HCT116 (cell line): Measurements from ENCODE around the gene STAU1. TPM values are rescaled to one million over a fixed set of nuclear protein-coding genes. Genes with fewer than 3 reads are reported as not detected.
A peak's percentile ranks its signal among the peaks of the same experiment; 100 is the strongest.

ENCODE experiments used
- ATAC-seq: fragments of 200-7000 bp; cut with Tn5 transposase; 2 replicates; pipeline ENCODE4 v1.9.1; 2020; ENCODE audit warnings: mild to moderate bottlenecking, moderate library complexity
- BruUV-seq: library from RNA; stranded (reverse); fragments of 400-500 nt; replicated peaks from 2 replicates; lab custom pipeline; 2021; lab: Mats Ljungman, UMichigan
- CTCF ChIA-PET: fragments of 300-600 bp; sonication (Branson Sonifier 250); formaldehyde crosslinking; loops from one replicate; lab custom pipeline; 2021; ENCODE audit warnings: antibody characterized with exemption; lab: Charles Lee
- POLR2A ChIA-PET: fragments of 300-600, 350-600 bp; sonication (Branson Sonifier 250); formaldehyde crosslinking; loops from one replicate; lab custom pipeline; 2021; ENCODE audit warnings: antibody characterized with exemption; lab: Charles Lee
- RAD21 ChIA-PET, 2 experiments: fragments of 300-600 bp; sonication (Branson Sonifier 250); formaldehyde crosslinking; loops; one replicate each; lab custom pipeline; 2023; ENCODE audit warnings: low total read pairs in 2 of 2; ENCODE audit not compliant: uncharacterized antibody in 2 of 2, unreplicated experiment in 2 of 2, low non-redundant PET in 1 of 2; lab: Charles Lee
- DNase-seq: peaks from one replicate; pipeline ENCODE4 v3.0.0-alpha.2; 2010; ENCODE audit warnings: low read depth, low spot score
- H2AFZ ChIP-seq: fragments of 200-600 bp; shearing (Covaris generic), sonication (generic); 2 replicates; pipeline ENCODE4 v1.6.1; 2017; ENCODE audit warnings: low read depth, mixed run types, mixed read lengths, antibody characterized with exemption, low read length; ENCODE audit not compliant: poor library complexity, severe bottlenecking
- H3K27ac ChIP-seq: 2 replicates; pipeline ENCODE4 v1.5.1; 2012; ENCODE audit warnings: low read depth, low read length
- H3K27me3 ChIP-seq: fragments of 200-600 bp; sonication (generic); 2 replicates; pipeline ENCODE4 v1.6.1; 2016; ENCODE audit warnings: mixed run types, low read length, mixed read lengths; ENCODE audit not compliant: insufficient read depth
- H3K36me3 ChIP-seq, 2 experiments: fragments of 200-500 bp in 1 of 2; fragments of 200-600 bp in 1 of 2; sonication (Bioruptor generic) in 1 of 2; sonication (generic) in 1 of 2; 2 replicates each; pipeline versions ENCODE4 v1.5.1 to v1.6.1; 2014 to 2016; ENCODE audit warnings: low read length in 2 of 2, inconsistent platforms in 1 of 2, mixed read lengths in 1 of 2, mixed run types in 1 of 2; ENCODE audit not compliant: insufficient read depth in 2 of 2, control insufficient read depth in 1 of 2
- H3K4me1 ChIP-seq, 2 experiments: fragments of 200-600 bp in 1 of 2; sonication (generic) in 1 of 2; 2 replicates each; pipeline versions ENCODE4 v1.5.1 to v1.6.1; 2012 to 2017; ENCODE audit warnings: low read length in 2 of 2, inconsistent platforms in 1 of 2, mild to moderate bottlenecking in 1 of 2, mixed read lengths in 1 of 2, mixed run types in 1 of 2, moderate library complexity in 1 of 2; ENCODE audit not compliant: insufficient read depth in 2 of 2, control insufficient read depth in 1 of 2
- H3K4me2 ChIP-seq: fragments of 200-600 bp; sonication (generic); 2 replicates; pipeline ENCODE4 v1.6.1; 2017; ENCODE audit warnings: mixed run types, low read length, mixed read lengths
- H3K4me3 ChIP-seq, 2 experiments: fragments of 200-600 bp in 1 of 2; sonication (generic) in 1 of 2; replicated peaks in 1 of 2; 2 replicates each; pipeline ENCODE4 v1.5.1; 2011 to 2016; ENCODE audit warnings: low read length in 2 of 2, control low read depth in 1 of 2, low read depth in 1 of 2, mild to moderate bottlenecking in 1 of 2, mixed read lengths in 1 of 2, mixed run types in 1 of 2
- H3K79me2 ChIP-seq: fragments of 200-600 bp; sonication (generic); 2 replicates; pipeline ENCODE4 v1.6.1; 2017; ENCODE audit warnings: mild to moderate bottlenecking, mixed run types, low read length, moderate library complexity, mixed read lengths; ENCODE audit not compliant: insufficient read depth
- H3K9ac ChIP-seq: fragments of 200-600 bp; sonication (generic); 2 replicates; pipeline ENCODE4 v1.6.1; 2016; ENCODE audit warnings: low read length, mixed read lengths
- H3K9me2 ChIP-seq: fragments of 200-600 bp; sonication (generic), shearing (Covaris generic); 2 replicates; pipeline ENCODE4 v1.6.1; 2017; ENCODE audit warnings: mixed run types, mild to moderate bottlenecking, moderate library complexity; ENCODE audit not compliant: insufficient read depth
- H3K9me3 ChIP-seq, 2 experiments: fragments of 200-500 bp in 1 of 2; fragments of 200-600 bp in 1 of 2; sonication (Bioruptor generic) in 1 of 2; sonication (generic) in 1 of 2; 2 replicates each; pipeline ENCODE4 v1.6.1; 2014 to 2017; ENCODE audit warnings: low read length in 2 of 2, mixed read lengths in 2 of 2, inconsistent platforms in 1 of 2, low read depth in 1 of 2, mild to moderate bottlenecking in 1 of 2, mixed run types in 1 of 2, moderate library complexity in 1 of 2; ENCODE audit not compliant: control insufficient read depth in 1 of 2, insufficient read depth in 1 of 2
- H4K20me1 ChIP-seq: fragments of 200-600 bp; sonication (generic), shearing (Covaris generic); 2 replicates; pipeline ENCODE4 v1.6.1; 2017; ENCODE audit warnings: mixed run types, mild to moderate bottlenecking, moderate library complexity; ENCODE audit not compliant: insufficient read depth
- ATF3 ChIP-seq: IDR thresholded peaks from 2 replicates; pipeline ENCODE4 v1.6.1; 2012
- CBX3 ChIP-seq: IDR thresholded peaks from 2 replicates; pipeline ENCODE4 v1.6.1; 2012; ENCODE audit warnings: low read depth
- CEBPB ChIP-seq: IDR thresholded peaks from 2 replicates; pipeline ENCODE4 v1.6.1; 2012; ENCODE audit warnings: low read depth
- EGR1 ChIP-seq: IDR thresholded peaks from 2 replicates; pipeline ENCODE4 v1.6.1; 2012; ENCODE audit warnings: low read depth
- ELF1 ChIP-seq: IDR thresholded peaks from 2 replicates; pipeline ENCODE4 v1.6.1; 2012; ENCODE audit warnings: low read depth, borderline replicate concordance
- EZH2 ChIP-seq: fragments of 200-600 bp; sonication (generic); IDR thresholded peaks from 2 replicates; pipeline ENCODE4 v1.6.1; 2017; ENCODE audit warnings: antibody characterized with exemption, mixed run types
- EZH2phosphoT487 ChIP-seq: fragments of 200-600 bp; IDR thresholded peaks from 2 replicates; pipeline ENCODE4 v1.6.1; 2018; ENCODE audit warnings: antibody characterized with exemption, borderline replicate concordance
- JUND ChIP-seq: IDR thresholded peaks from 2 replicates; pipeline ENCODE4 v1.6.1; 2012
- MAX ChIP-seq: IDR thresholded peaks from 2 replicates; pipeline ENCODE4 v1.6.1; 2012
- POLR2AphosphoS5 ChIP-seq: IDR thresholded peaks from 2 replicates; pipeline ENCODE4 v1.6.1; 2011; ENCODE audit warnings: mild to moderate bottlenecking, low read depth, low read length, moderate library complexity
- RAD21 ChIP-seq: IDR thresholded peaks from 2 replicates; pipeline ENCODE4 v1.6.1; 2012; ENCODE audit warnings: low read depth, mild to moderate bottlenecking
- SRF ChIP-seq: IDR thresholded peaks from 2 replicates; pipeline ENCODE4 v1.6.1; 2012; ENCODE audit warnings: low read depth
- YY1 ChIP-seq: IDR thresholded peaks from 2 replicates; pipeline ENCODE4 v1.6.1; 2011; ENCODE audit warnings: low read length, low read depth, moderate library complexity, mild to moderate bottlenecking; ENCODE audit not compliant: insufficient replicate concordance; ENCODE audit errors: extremely low read depth
- ZBTB33 ChIP-seq: IDR thresholded peaks from 2 replicates; pipeline ENCODE4 v1.6.1; 2011; ENCODE audit warnings: mild to moderate bottlenecking, low read length, moderate library complexity; ENCODE audit not compliant: insufficient replicate concordance; ENCODE audit errors: extremely low read depth
- ZFX ChIP-seq: fragments of 450-650 bp; IDR thresholded peaks from 2 replicates; pipeline ENCODE4 v1.6.1; 2017
- ZNF274 ChIP-seq: fragments of 200-500 bp; sonication (Bioruptor generic); IDR thresholded peaks from 2 replicates; pipeline ENCODE4 v1.6.1; 2014; ENCODE audit warnings: mild to moderate bottlenecking, low read depth, low read length, inconsistent platforms
- intact Hi-C: fragments of 100-400 bp; cut with micrococcal nuclease; formaldehyde crosslinking; loops from 2 replicates; pipeline ENCODE4 v1.10.0; 2022
- total RNA-seq: library from RNA; stranded (reverse); gene quantifications from one replicate; pipeline ENCODE4 v1.2.1, GENCODE V29; 2021; ENCODE audit not compliant: unreplicated experiment

Gene STAU1
- total RNA-seq, 1 experiment from 2014 or later: 90.3 TPM

- ChIA-PET CTCF (no interaction called here), POLR2A (no interaction called here)
Measured at GRCh38 chr20:49172413-49172812, 15.7 kb downstream of the STAU1 start.

More at GRCh38 chr20:49172413-49172812, 15.7 kb downstream of the STAU1 start:
- no peak overlapping the region for H3K9ac ChIP-seq
- H3K27me3 ChIP-seq: no peaks in the 10 kb centered on the region
- no peaks in the 10 kb centered on the region for H3K9me3 ChIP-seq
- H2AFZ ChIP-seq: no peak overlapping the region
- H3K36me3 ChIP-seq: peaks cover 4 to 14% of the 10 kb centered on the region in 2 experiments; a peak in 3 of 4 replicates
- ATAC-seq (no peak), DNase-seq (no peak)
- H3K9me2 ChIP-seq: no peaks in the 10 kb centered on the region
- no peak overlapping the region for H3K4me2 ChIP-seq
- H4K20me1 ChIP-seq: peaks cover 11% of the 10 kb centered on the region; the same call in 1 of the 2 replicates
- TF ChIP-seq JUND (no peak), CBX3 (no peak), ZNF274 (no peak), ZFX (no peak), ZBTB33 (no peak), POLR2AphosphoS5 (no peak), MAX (no peak), EZH2 (no peak), YY1 (no peak), RAD21 (no peak), EZH2phosphoT487 (no peak), ATF3 (no peak), ELF1 (no peak), EGR1 (no peak), SRF (no peak), CEBPB (no peak)
- H3K4me3 ChIP-seq: no peak overlapping the region
- H3K79me2 ChIP-seq: peaks cover 93% of the 10 kb centered on the region
- TSS peak; percentile 27 for BruUV-seq
- intact Hi-C loops: no loop called here
- H3K4me1 ChIP-seq: no peaks in the 10 kb centered on the region
- no peak overlapping the region for H3K27ac ChIP-seq
- RAD21 ChIA-PET: no interaction called here
